A549 (cell line): ENCODE results near the gene INKA2. TPM values are rescaled to one million over a fixed set of nuclear protein-coding genes. Genes with fewer than 3 reads are reported as not detected.

Source experiments
- ATAC-seq, 2 experiments: fragments of 200-7000 bp in 1 of 2; fragments of >200 bp in 1 of 2; cut with Nextera tagmentation in 1 of 2; cut with Tn5 transposase in 1 of 2; 3 replicates each; pipeline versions ENCODE4 v1.8.0 to v1.9.1; 2018 to 2020; ENCODE audit warnings: mild to moderate bottlenecking in 1 of 2, moderate library complexity in 1 of 2
- CTCF ChIA-PET: fragments of 300-600 bp; sonication (Branson Sonifier 250); formaldehyde crosslinking; extraction: SDS; loops from one replicate; lab custom pipeline; 2021; ENCODE audit warnings: antibody characterized with exemption, inconsistent platforms; lab: Yijun Ruan, JAX
- POLR2A ChIA-PET: fragments of 350-600 bp; formaldehyde crosslinking; extraction: SDS; loops from one replicate; lab custom pipeline; 2021; ENCODE audit warnings: antibody characterized with exemption, inconsistent platforms; lab: Yijun Ruan, JAX
- DNase-seq, 2 experiments: peaks; one replicate each; pipeline versions ENCODE4 v3.0.0 to v3.0.0-alpha.2; 2011 to 2016; ENCODE audit warnings: low read depth in 1 of 2, low spot score in 1 of 2
- FAIRE-seq: peaks from 2 replicates; lab custom pipeline; 2011; peaks lifted over from hg19 to GRCh38; lab: Jason Lieb, UNC
- H3K27ac ChIP-seq, 2 experiments: fragments of >200 bp; sonication (Bioruptor Twin); formaldehyde crosslinking; 3 replicates each; pipeline ENCODE4 v1.5.1; 2016 to 2017
- H3K4me1 ChIP-seq: fragments of >200 bp; sonication (Bioruptor Twin); formaldehyde crosslinking; 3 replicates; pipeline ENCODE4 v1.6.1; 2016
- H3K4me2 ChIP-seq: fragments of >200 bp; sonication (Bioruptor Twin); formaldehyde crosslinking; 3 replicates; pipeline ENCODE4 v1.6.1; 2016
- H3K4me3 ChIP-seq: fragments of >200 bp; sonication (Bioruptor Twin); formaldehyde crosslinking; 3 replicates; pipeline ENCODE4 v1.5.1; 2016
- H3K9me3 ChIP-seq: fragments of >200 bp; sonication (Bioruptor Twin); formaldehyde crosslinking; 3 replicates; pipeline ENCODE4 v1.6.1; 2016
- BCL3 ChIP-seq: fragments of >200 bp; sonication (Bioruptor Twin); formaldehyde crosslinking; IDR thresholded peaks from 3 replicates; pipeline ENCODE4 v1.6.1; 2016
- CBX2 ChIP-seq: fragments of 200-600 bp; sonication (generic); IDR thresholded peaks from 2 replicates; pipeline ENCODE4 v1.6.1; 2016; ENCODE audit warnings: low read depth, mild to moderate bottlenecking, borderline replicate concordance
- CEBPB ChIP-seq, 2 experiments: fragments of >200 bp in 1 of 2; sonication (Bioruptor Twin) in 1 of 2; formaldehyde crosslinking in 1 of 2; IDR thresholded peaks; 2 replicates each; pipeline ENCODE4 v1.6.1; 2012 to 2016
- CHD2 ChIP-seq: fragments of 150-350 bp; IDR thresholded peaks from 2 replicates; pipeline ENCODE4 v1.6.1; 2014; ENCODE audit warnings: low read length; ENCODE audit not compliant: partially characterized antibody
- E2F6 ChIP-seq: IDR thresholded peaks from 2 replicates; pipeline ENCODE4 v1.6.1; 2012; ENCODE audit warnings: low read depth, borderline replicate concordance
- ELK1 ChIP-seq: fragments of 150-350 bp; IDR thresholded peaks from 2 replicates; pipeline ENCODE4 v1.6.1; 2014; ENCODE audit warnings: low read depth, mild to moderate bottlenecking, low read length
- ESRRA ChIP-seq: fragments of 150-350 bp; IDR thresholded peaks from 2 replicates; pipeline ENCODE4 v1.6.1; 2014; ENCODE audit warnings: mild to moderate bottlenecking, low read length, borderline replicate concordance
- FOSL2 ChIP-seq, 2 experiments: fragments of 450-650 bp in 1 of 2; fragments of >200 bp in 1 of 2; sonication (Bioruptor Twin) in 1 of 2; formaldehyde crosslinking; IDR thresholded peaks; 2 replicates each; pipeline versions ENCODE4 v1.5.0 to v1.6.1; 2016 to 2020; ENCODE audit warnings: mild to moderate bottlenecking in 1 of 2, moderate library complexity in 1 of 2
- FOXS1 ChIP-seq: fragments of 250-450 bp; sonication (Bioruptor Pico); IDR thresholded peaks from 2 replicates; pipeline ENCODE4 v1.5.0; 2020; ENCODE audit warnings: mild to moderate bottlenecking, moderate library complexity
- GATA3 ChIP-seq: IDR thresholded peaks from 2 replicates; pipeline ENCODE4 v1.6.1; 2012; ENCODE audit warnings: borderline replicate concordance
- HDAC2 ChIP-seq: fragments of 200-600 bp; sonication (generic); IDR thresholded peaks from 2 replicates; pipeline ENCODE4 v1.6.1; 2016
- HOXA7 ChIP-seq: fragments of 250-450 bp; sonication (Bioruptor Pico); IDR thresholded peaks from 2 replicates; pipeline ENCODE4 v1.5.0; 2020; ENCODE audit warnings: mild to moderate bottlenecking, moderate library complexity
- HOXB13 ChIP-seq: fragments of 250-450 bp; sonication (Bioruptor Pico); IDR thresholded peaks from 2 replicates; pipeline ENCODE4 v1.5.0; 2020; ENCODE audit warnings: low read depth, mild to moderate bottlenecking, moderate library complexity
- KDM1A ChIP-seq: fragments of 200-600 bp; sonication (generic); IDR thresholded peaks from 2 replicates; pipeline ENCODE4 v1.6.1; 2016; ENCODE audit warnings: low read depth, mild to moderate bottlenecking
- MAFK ChIP-seq: fragments of 450-650 bp; IDR thresholded peaks from 2 replicates; pipeline ENCODE4 v1.6.1; 2014; ENCODE audit not compliant: partially characterized antibody
- NFE2L2 ChIP-seq: fragments of 150-350 bp; conservative IDR thresholded peaks from 2 replicates; pipeline ENCODE4 v1.6.1; 2014; ENCODE audit warnings: low read length
- NPAS2 ChIP-seq: fragments of 250-450 bp; sonication (Bioruptor Pico); IDR thresholded peaks from 2 replicates; pipeline ENCODE4 v1.8.0; 2022; ENCODE audit warnings: mild to moderate bottlenecking, moderate library complexity, borderline replicate concordance
- PHF8 ChIP-seq: fragments of 200-600 bp; sonication (generic); IDR thresholded peaks from 2 replicates; pipeline ENCODE4 v1.6.1; 2016; ENCODE audit warnings: low read depth, mild to moderate bottlenecking, antibody characterized with exemption, moderate library complexity, borderline replicate concordance
- POLR2A ChIP-seq: IDR thresholded peaks from 2 replicates; pipeline ENCODE4 v1.6.1; 2012; ENCODE audit warnings: mild to moderate bottlenecking, low read length
- RARB ChIP-seq: fragments of 250-450 bp; sonication (Bioruptor Pico); IDR thresholded peaks from 2 replicates; pipeline ENCODE4 v1.8.0; 2021; ENCODE audit warnings: mild to moderate bottlenecking, moderate library complexity
- REST ChIP-seq: fragments of 200-600 bp; sonication (generic); IDR thresholded peaks from 2 replicates; pipeline ENCODE4 v1.6.1; 2016; ENCODE audit warnings: antibody characterized with exemption, mild to moderate bottlenecking, moderate library complexity
- RFX5 ChIP-seq: fragments of 450-650 bp; IDR thresholded peaks from 2 replicates; pipeline ENCODE4 v1.7.1; 2014; ENCODE audit warnings: antibody characterized with exemption, mild to moderate bottlenecking, moderate library complexity
- TP53 ChIP-seq: fragments of 250-450 bp; sonication (Bioruptor Pico); IDR thresholded peaks from 2 replicates; pipeline ENCODE4 v1.5.0; 2021; ENCODE audit warnings: mild to moderate bottlenecking, moderate library complexity
- ZSCAN20 ChIP-seq: fragments of 250-450 bp; sonication (Bioruptor Pico); IDR thresholded peaks from 2 replicates; pipeline ENCODE4 v1.8.0; 2022; ENCODE audit warnings: mild to moderate bottlenecking, moderate library complexity
- WGBS: methylation state at CpG from one replicate; pipeline ENCODE4 v1.1.6; 2017; ENCODE audit errors: missing lambda C conversion rate; 5-methylcytosine and 5-hydroxymethylcytosine counted together
- polyA plus RNA-seq, 4 experiments: library from polyadenylated mRNA; depleted of rRNA in 3 of 4; stranded (reverse); fragments of >200 nt; fragmentation: RNase III in 1 of 4; extraction: RNeasy Plus Mini Kit Qiagen cat#74134 plus additional on column Dnase treatment in 1 of 4; gene quantifications; 2 replicates in 3 of 4; 3 replicates in 1 of 4; pipeline ENCODE4 v1.2.3, GENCODE V29; 2011 to 2017

INKA2 gene
- polyA plus RNA-seq, 2 of the 4 experiments (the other 2 are of a cell fraction): 1.2 to 1.3 TPM

GRCh38 chr1:111734856-111735255 is 4.3 kb downstream of the INKA2 start (continued):
- TF ChIP-seq REST (no peak), MAFK (no peak), ZSCAN20 (CRISPR knock-in tag) (no peak), E2F6 (no peak), ELK1 (no peak), POLR2A (no peak), BCL3 (no peak)
- TF ChIP-seq, all 56 proteins: peak for 0

- DNase-seq (no peak), FAIRE-seq (no peak), ATAC-seq (no peak)
- Histone ChIP-seq H3K4me3 (no peak overlapping the region), H3K27ac (no peak overlapping the region), H3K9me3 (no peaks in the 10 kb centered on the region), H3K4me2 (no peak overlapping the region), H3K4me1 (peaks cover 10% of the 10 kb centered on the region; the same call in 2 of the 3 replicates)
- 97% methylated on average over 3 of the region's 3 CpGs for WGBS
- ChIA-PET CTCF (interaction anchor here (9.0 kb wide), 1 partner anchor 20 kb away, joined by 47 read pairs; no protein-coding TSS in a partner anchor), POLR2A (no interaction called here)
- TF ChIP-seq CEBPB (IDR thresholded peaks at IDR 0.05) (no peak), FOSL2 (IDR thresholded peaks at IDR 0.05) (no peak), FOSL2 (CRISPR knock-in tag; IDR thresholded peaks at IDR 0.05) (no peak), TP53 (CRISPR knock-in tag) (no peak), PHF8 (no peak), NFE2L2 (no peak), RARB (CRISPR knock-in tag) (no peak), NPAS2 (CRISPR knock-in tag) (no peak), RFX5 (no peak), GATA3 (no peak), POLR2A (no peak), KDM1A (no peak), CBX2 (no peak), ESRRA (no peak), HDAC2 (no peak), ZSCAN20 (CRISPR knock-in tag) (no peak), CHD2 (no peak), HOXB13 (CRISPR knock-in tag) (no peak), HOXA7 (CRISPR knock-in tag) (no peak), FOXS1 (CRISPR knock-in tag) (no peak)
These were observed 4.8 kb downstream of the INKA2 start for GRCh38 chr1:111734426-111734825.
